Loucy (cell line): ENCODE measurements around the gene IGSF21.

Source experiments
- H2AFZ ChIP-seq: fragments of 200-600 bp; sonication (generic); 2 replicates; pipeline ENCODE4 v1.6.0; 2016; ENCODE audit warnings: antibody characterized with exemption, mild to moderate bottlenecking, low read length, moderate library complexity
- H3F3A ChIP-seq: fragments of 200-600 bp; 2 replicates; pipeline ENCODE4 v1.6.0; 2016; ENCODE audit warnings: antibody characterized with exemption, low read depth, mild to moderate bottlenecking
- H3K27me3 ChIP-seq: fragments of 200-600 bp; sonication (generic); 2 replicates; pipeline ENCODE4 v1.6.1; 2014; ENCODE audit warnings: low read length, mild to moderate bottlenecking; ENCODE audit not compliant: insufficient read depth, poor library complexity, severe bottlenecking
- H3K36me3 ChIP-seq: fragments of 200-600 bp; sonication (generic); 2 replicates; pipeline ENCODE4 v1.6.1; 2016; ENCODE audit warnings: low read length; ENCODE audit not compliant: insufficient read depth
- H3K4me1 ChIP-seq: fragments of 200-600 bp; sonication (generic); 2 replicates; pipeline ENCODE4 v1.5.1; 2014; ENCODE audit warnings: low read length, mild to moderate bottlenecking; ENCODE audit not compliant: insufficient read depth, poor library complexity, severe bottlenecking
- H3K4me2 ChIP-seq: fragments of 200-600 bp; sonication (generic); 2 replicates; pipeline ENCODE4 v1.6.0; 2014; ENCODE audit warnings: antibody characterized with exemption, low read length, low read depth, mild to moderate bottlenecking; ENCODE audit not compliant: poor library complexity, severe bottlenecking
- H3K4me3 ChIP-seq: fragments of 200-600 bp; sonication (generic); 2 replicates; pipeline ENCODE4 v1.5.1; 2014; ENCODE audit warnings: low read length, mild to moderate bottlenecking, mixed read lengths; ENCODE audit not compliant: poor library complexity, severe bottlenecking
- H3K79me2 ChIP-seq: fragments of 200-600 bp; sonication (generic); 2 replicates; pipeline ENCODE4 v1.6.1; 2014; ENCODE audit warnings: low read length; ENCODE audit not compliant: insufficient read depth
- H3K9ac ChIP-seq: fragments of 200-600 bp; sonication (generic); 2 replicates; pipeline ENCODE4 v1.6.0; 2014; ENCODE audit warnings: mild to moderate bottlenecking, low read depth, low read length, moderate library complexity; ENCODE audit not compliant: poor library complexity, severe bottlenecking
- H3K9me2 ChIP-seq: fragments of 200-600 bp; sonication (generic); replicated peaks from 2 replicates; pipeline ENCODE4 v1.6.1; 2016; ENCODE audit warnings: low read depth, low read length, mixed read lengths
- H3K9me3 ChIP-seq: fragments of 200-600 bp; sonication (generic); 2 replicates; pipeline ENCODE4 v1.6.1; 2014; ENCODE audit warnings: mild to moderate bottlenecking, antibody characterized with exemption, low read length, low read depth; ENCODE audit not compliant: insufficient read depth
- H4K20me1 ChIP-seq: fragments of 200-600 bp; sonication (generic); 2 replicates; pipeline ENCODE4 v1.6.0; 2014; ENCODE audit warnings: antibody characterized with exemption, low read length, mild to moderate bottlenecking; ENCODE audit not compliant: insufficient read depth, poor library complexity, severe bottlenecking
- CTCF ChIP-seq: fragments of 200-600 bp; sonication (generic); conservative IDR thresholded peaks from 2 replicates; pipeline ENCODE4 v1.5.1; 2014; ENCODE audit warnings: mild to moderate bottlenecking, antibody characterized with exemption, low read length
- EZH2phosphoT487 ChIP-seq: fragments of 200-600 bp; IDR thresholded peaks from 2 replicates; pipeline ENCODE4 v1.6.1; 2018; ENCODE audit warnings: antibody characterized with exemption, mild to moderate bottlenecking, moderate library complexity, borderline replicate concordance

IGSF21 gene

GRCh38 chr1:18417316-18418269, 310.0 kb downstream of the IGSF21 start:
- no peaks in the 10 kb centered on the region for H3K9me3 ChIP-seq
- no peak overlapping the region for H3K4me2 ChIP-seq
- H3K9ac ChIP-seq = no peak overlapping the region
- no peaks in the 10 kb centered on the region for H3F3A ChIP-seq
- no peaks in the 10 kb centered on the region for H3K9me2 ChIP-seq
- H3K27me3 ChIP-seq = no peaks in the 10 kb centered on the region
- H3K4me3 ChIP-seq = no peak overlapping the region
- H3K79me2 ChIP-seq = no peaks in the 10 kb centered on the region
- no peak for TF ChIP-seq EZH2phosphoT487
- no peak for TF ChIP-seq CTCF
- no peaks in the 10 kb centered on the region for H4K20me1 ChIP-seq
- no peak overlapping the region for H2AFZ ChIP-seq
- no peaks in the 10 kb centered on the region for H3K36me3 ChIP-seq
- H3K4me1 ChIP-seq = no peaks in the 10 kb centered on the region

GRCh38 chr1:18419113-18419844, 311.7 kb downstream of the IGSF21 start:
- Histone ChIP-seq H3K4me2 (no peak overlapping the region), H3K9me2 (no peaks in the 10 kb centered on the region), H3K9me3 (no peaks in the 10 kb centered on the region), H3K79me2 (no peaks in the 10 kb centered on the region), H3K4me1 (no peaks in the 10 kb centered on the region), H2AFZ (no peak overlapping the region), H4K20me1 (no peaks in the 10 kb centered on the region), H3F3A (no peaks in the 10 kb centered on the region), H3K27me3 (no peaks in the 10 kb centered on the region), H3K4me3 (no peak overlapping the region), H3K36me3 (no peaks in the 10 kb centered on the region), H3K9ac (no peak overlapping the region)
- no peak for TF ChIP-seq EZH2phosphoT487
- TF ChIP-seq CTCF = no peak

GRCh38 chr1:18419845-18420184, 312.2 kb downstream of the IGSF21 start:
- no peak overlapping the region for H3K9ac ChIP-seq
- no peaks in the 10 kb centered on the region for H3K79me2 ChIP-seq
- no peak overlapping the region for H3K4me2 ChIP-seq

More at GRCh38 chr1:18419845-18420184, 312.2 kb downstream of the IGSF21 start:
- H3K4me3 ChIP-seq = no peak overlapping the region
- no peaks in the 10 kb centered on the region for H4K20me1 ChIP-seq
- no peaks in the 10 kb centered on the region for H3K27me3 ChIP-seq
- no peaks in the 10 kb centered on the region for H3K4me1 ChIP-seq
- no peaks in the 10 kb centered on the region for H3K36me3 ChIP-seq
- H3K9me3 ChIP-seq = no peaks in the 10 kb centered on the region
- H2AFZ ChIP-seq = no peak overlapping the region
- no peaks in the 10 kb centered on the region for H3F3A ChIP-seq
- no peak for TF ChIP-seq CTCF
- TF ChIP-seq EZH2phosphoT487 = no peak
- H3K9me2 ChIP-seq = no peaks in the 10 kb centered on the region
